Mesothelial cell of epicardium (in vitro differentiated cells): ENCODE data around the gene RCVRN. TPM values are rescaled to one million over a fixed set of nuclear protein-coding genes. Genes with fewer than 3 reads are reported as not detected.

Experiments used
- DNase-seq, 2 experiments: peaks; one replicate each; pipeline ENCODE4 v3.0.0; 2021; ENCODE audit warnings: low spot score in 2 of 2; ENCODE audit not compliant: unreplicated experiment in 2 of 2
- H3K27ac Mint-ChIP-seq: 2 replicates; pipeline ENCODE4 v1.8.0; 2021; ENCODE audit warnings: mixed read lengths
- H3K27me3 Mint-ChIP-seq: 2 replicates; pipeline ENCODE4 v1.8.0; 2021; ENCODE audit warnings: low read depth, mixed read lengths
- H3K36me3 Mint-ChIP-seq: 2 replicates; pipeline ENCODE4 v1.8.0; 2021; ENCODE audit warnings: mixed read lengths
- H3K4me1 Mint-ChIP-seq: 2 replicates; pipeline ENCODE4 v1.8.0; 2021; ENCODE audit warnings: mixed read lengths
- H3K4me3 Mint-ChIP-seq: 2 replicates; pipeline ENCODE4 v1.8.0; 2021; ENCODE audit warnings: mild to moderate bottlenecking, moderate library complexity, mixed read lengths
- H3K9me3 Mint-ChIP-seq: 2 replicates; pipeline ENCODE4 v1.8.0; 2021; ENCODE audit warnings: mixed read lengths
- CTCF ChIP-seq: fragments of 200-600 bp; sonication (generic); IDR thresholded peaks from one replicate; pipeline ENCODE4 v1.5.0; 2021; ENCODE audit warnings: antibody characterized with exemption; ENCODE audit not compliant: unreplicated experiment
- total RNA-seq: library from RNA; stranded (reverse); gene quantifications from 3 replicates; pipeline ENCODE4 v1.2.1, GENCODE V29; 2021

RCVRN gene
- total RNA-seq, 1 donor from 2014 or later, result 1.8 TPM

DNA sequence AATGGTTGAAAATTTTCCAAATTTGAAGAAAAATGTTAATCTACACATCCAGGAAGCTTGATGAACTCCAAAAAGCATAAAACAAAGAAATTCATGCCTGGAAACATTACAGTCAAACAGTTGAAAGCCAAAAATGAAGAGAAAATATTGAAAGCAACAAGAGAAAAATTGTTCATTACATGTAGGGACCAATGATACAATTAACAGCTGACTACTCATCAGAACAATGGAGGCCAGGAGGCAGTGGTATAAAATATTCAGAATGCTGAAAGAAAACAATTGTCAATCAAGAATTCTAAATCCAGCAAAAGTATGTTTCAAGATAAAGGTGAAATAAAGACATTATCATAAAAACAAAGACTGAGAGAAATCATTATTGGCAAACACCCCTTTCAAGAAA is 21.6 kb downstream of the RCVRN start:
- no peaks in the 10 kb centered on the region for H3K4me1 Mint-ChIP-seq
- no peak for DNase-seq
- no peak overlapping the region for H3K27ac Mint-ChIP-seq
- H3K36me3 Mint-ChIP-seq, result peaks cover 4% of the 10 kb centered on the region
- H3K27me3 Mint-ChIP-seq, result peaks cover 7% of the 10 kb centered on the region
- TF ChIP-seq CTCF, result no peak
- H3K9me3 Mint-ChIP-seq, result peaks cover 34% of the 10 kb centered on the region
- H3K4me3 Mint-ChIP-seq, result no peak overlapping the region

DNA sequence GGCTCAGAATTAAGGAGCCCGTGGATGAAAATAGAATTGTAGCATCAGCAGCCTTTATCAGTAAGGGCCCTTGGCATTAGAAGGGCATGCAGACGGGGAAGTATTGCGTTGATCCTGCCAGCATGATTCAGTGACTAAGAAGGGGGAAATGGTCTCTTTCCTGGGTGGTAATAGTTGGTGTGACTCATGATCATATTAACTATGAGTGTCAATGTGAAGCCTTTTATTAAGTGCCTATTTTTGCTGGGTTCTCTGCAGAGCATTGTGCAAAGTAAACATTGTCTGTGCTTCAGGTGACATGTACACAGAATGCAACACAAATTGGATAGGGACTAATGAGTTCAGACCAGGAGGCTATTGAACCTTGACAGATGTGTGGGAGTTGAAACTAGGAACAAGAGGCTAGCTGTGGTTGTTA is 24.5 kb downstream of the RCVRN start:
- Mint-ChIP-seq H3K4me3 (no peak overlapping the region), H3K4me1 (no peaks in the 10 kb centered on the region), H3K36me3 (peaks cover 4% of the 10 kb centered on the region), H3K27ac (no peak overlapping the region), H3K9me3 (peaks cover 34% of the 10 kb centered on the region), H3K27me3 (no peaks in the 10 kb centered on the region)
- no peak for TF ChIP-seq CTCF
- no peak for DNase-seq

- no peaks in the 10 kb centered on the region for H3K27me3 Mint-ChIP-seq
- TF ChIP-seq CTCF, result no peak
- no peak for DNase-seq
- H3K4me3 Mint-ChIP-seq, result no peak overlapping the region
- peaks cover 27% of the 10 kb centered on the region for H3K9me3 Mint-ChIP-seq
- peaks cover 4% of the 10 kb centered on the region for H3K36me3 Mint-ChIP-seq
- H3K27ac Mint-ChIP-seq, result no peak overlapping the region
- H3K4me1 Mint-ChIP-seq, result peaks cover 2% of the 10 kb centered on the region
These were observed 26.1 kb downstream of the RCVRN start for GRCh38 chr17:9878786-9879525.

DNA sequence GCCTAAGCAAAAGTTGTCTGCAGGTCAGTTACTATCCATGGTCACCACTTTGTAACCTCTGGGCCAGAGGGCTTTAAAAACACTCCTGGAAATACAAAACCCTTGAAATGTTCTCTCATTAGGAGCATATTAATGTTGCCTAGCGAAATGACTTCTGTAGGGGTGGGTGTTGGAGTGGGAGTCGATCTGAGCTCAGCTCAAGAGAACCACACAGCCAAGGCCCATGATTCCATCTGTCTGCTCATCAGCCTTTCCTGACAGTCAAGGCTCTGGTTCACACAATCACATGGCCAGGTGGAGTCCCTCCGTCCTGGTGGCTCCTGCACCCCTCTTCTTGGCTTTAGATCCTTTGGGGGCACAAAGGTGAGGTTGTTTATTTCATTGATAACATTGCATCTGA is 26.7 kb downstream of the RCVRN start:
- DNase-seq, result no peak
- Mint-ChIP-seq H3K27me3 (no peaks in the 10 kb centered on the region), H3K9me3 (peaks cover 23% of the 10 kb centered on the region)

DNA sequence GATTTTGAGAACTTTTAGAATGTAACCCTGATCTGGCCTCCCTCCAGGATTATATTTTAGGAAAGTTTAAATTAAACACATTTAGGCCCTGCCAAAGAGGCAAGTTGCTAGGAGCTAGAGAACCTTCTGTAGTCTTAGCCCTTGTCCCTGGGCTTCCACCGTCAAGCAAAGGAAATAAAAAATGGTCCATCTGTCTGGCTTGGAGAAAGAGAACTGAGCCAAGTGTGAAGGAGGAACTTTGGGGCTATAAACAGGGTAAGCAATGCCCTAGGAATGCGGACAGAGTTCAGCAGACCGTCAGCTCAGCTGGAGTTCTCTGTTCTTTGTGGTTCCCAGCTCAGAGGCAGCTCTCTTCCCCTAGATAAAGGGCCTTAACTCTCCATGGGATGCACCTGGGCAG is 29.6 kb downstream of the RCVRN start:
- no peaks in the 10 kb centered on the region for H3K36me3 Mint-ChIP-seq
- peaks cover 2% of the 10 kb centered on the region for H3K4me1 Mint-ChIP-seq
- TF ChIP-seq CTCF, result no peak
- peaks cover 8% of the 10 kb centered on the region for H3K27me3 Mint-ChIP-seq
- DNase-seq, result no peak
- peaks cover 1% of the 10 kb centered on the region for H3K9me3 Mint-ChIP-seq
- no peak overlapping the region for H3K27ac Mint-ChIP-seq
- H3K4me3 Mint-ChIP-seq, result no peak overlapping the region

More for the DNA sequence above, 26.7 kb downstream of the RCVRN start:
- Mint-ChIP-seq H3K36me3 (peaks cover 3% of the 10 kb centered on the region), H3K27ac (no peak overlapping the region), H3K4me3 (no peak overlapping the region), H3K4me1 (peaks cover 2% of the 10 kb centered on the region)
- no peak for TF ChIP-seq CTCF
